GM10266 (cell line): ENCODE data around the gene ACOT12.

Experiments used
- DNase-seq: peaks from one replicate; pipeline ENCODE4 v3.0.0; 2012; ENCODE audit errors: extremely low spot score
- TF ChIP-seq, protein P1 (sequence below): IDR thresholded peaks from 2 replicates; pipeline ENCODE4 v1.5.1; 2012; ENCODE audit warnings: mild to moderate bottlenecking, low read depth; ENCODE audit not compliant: control insufficient read depth, insufficient read depth; ENCODE audit errors: missing control alignments

The ACOT12 gene

DNA sequence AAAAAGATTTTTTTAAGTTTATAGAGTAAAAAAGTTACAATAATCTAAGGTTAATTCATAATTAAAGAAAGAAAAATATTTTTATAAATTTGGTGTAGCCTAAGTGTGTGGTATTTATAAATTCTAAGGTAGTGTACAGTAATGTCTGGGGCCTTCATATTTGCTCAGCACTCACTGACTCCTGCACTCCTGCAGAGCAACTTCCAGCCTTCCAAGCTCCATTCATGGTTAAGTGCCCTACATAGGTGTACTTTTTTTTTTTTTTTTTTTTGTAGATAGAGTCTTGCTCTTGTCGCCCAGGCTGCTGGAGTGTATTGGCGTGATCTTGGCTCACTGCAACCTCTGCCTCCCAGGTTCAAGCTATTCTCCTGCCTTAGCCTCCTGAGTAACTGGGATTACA is 10.1 kb downstream of the ACOT12 start:
- DNase-seq = no peak
- TF ChIP-seq, protein P1, sequence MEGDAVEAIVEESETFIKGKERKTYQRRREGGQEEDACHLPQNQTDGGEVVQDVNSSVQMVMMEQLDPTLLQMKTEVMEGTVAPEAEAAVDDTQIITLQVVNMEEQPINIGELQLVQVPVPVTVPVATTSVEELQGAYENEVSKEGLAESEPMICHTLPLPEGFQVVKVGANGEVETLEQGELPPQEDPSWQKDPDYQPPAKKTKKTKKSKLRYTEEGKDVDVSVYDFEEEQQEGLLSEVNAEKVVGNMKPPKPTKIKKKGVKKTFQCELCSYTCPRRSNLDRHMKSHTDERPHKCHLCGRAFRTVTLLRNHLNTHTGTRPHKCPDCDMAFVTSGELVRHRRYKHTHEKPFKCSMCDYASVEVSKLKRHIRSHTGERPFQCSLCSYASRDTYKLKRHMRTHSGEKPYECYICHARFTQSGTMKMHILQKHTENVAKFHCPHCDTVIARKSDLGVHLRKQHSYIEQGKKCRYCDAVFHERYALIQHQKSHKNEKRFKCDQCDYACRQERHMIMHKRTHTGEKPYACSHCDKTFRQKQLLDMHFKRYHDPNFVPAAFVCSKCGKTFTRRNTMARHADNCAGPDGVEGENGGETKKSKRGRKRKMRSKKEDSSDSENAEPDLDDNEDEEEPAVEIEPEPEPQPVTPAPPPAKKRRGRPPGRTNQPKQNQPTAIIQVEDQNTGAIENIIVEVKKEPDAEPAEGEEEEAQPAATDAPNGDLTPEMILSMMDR = no peak

DNA sequence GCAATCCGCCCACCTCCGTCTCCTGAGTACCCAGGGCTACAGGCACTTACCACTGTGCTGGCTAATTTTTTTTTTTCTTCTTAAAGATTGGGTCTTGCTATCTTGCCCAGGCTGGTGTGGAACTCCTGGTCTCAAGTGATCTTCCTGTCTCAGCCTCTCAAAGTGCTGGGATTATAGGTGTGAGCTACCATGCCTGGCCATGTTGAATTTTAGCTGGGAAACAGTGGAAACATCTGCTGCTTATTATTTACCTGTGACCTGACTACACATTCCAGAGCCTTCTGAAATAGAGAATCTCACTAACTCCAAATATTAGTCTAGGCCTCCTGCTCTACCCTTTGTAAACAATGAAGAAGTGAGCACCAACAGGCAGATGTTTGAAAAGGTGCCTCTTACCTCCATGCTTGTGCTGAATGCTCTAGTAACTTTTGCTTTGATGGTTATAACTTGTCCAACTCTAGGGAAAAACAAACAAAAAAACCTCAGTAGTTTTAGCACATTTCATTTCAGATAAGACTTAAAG is 22.5 kb downstream of the ACOT12 start:
- DNase-seq = no peak
- TF ChIP-seq, protein P1 = no peak

DNA sequence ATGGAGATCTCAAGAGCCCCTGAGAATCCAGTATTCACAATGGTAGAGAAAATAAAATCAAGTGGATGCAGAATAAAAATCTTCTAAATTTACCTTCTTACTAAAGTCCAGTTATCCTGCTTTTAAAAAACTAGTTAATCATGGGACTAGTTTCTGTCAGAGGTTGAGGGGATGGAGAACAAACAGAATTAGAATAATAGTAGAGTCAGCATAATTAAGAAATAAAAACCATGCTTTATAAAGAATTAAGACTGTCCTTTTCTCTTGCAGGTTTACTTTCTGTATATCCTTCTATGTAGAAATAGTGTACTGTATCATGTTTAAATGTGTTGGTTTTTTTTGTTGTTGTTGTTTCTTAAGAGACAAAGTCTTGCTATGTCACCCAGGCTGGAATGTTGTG is 23.0 kb downstream of the ACOT12 start:
- TF ChIP-seq, protein P1 = no peak
- no peak for DNase-seq

DNA sequence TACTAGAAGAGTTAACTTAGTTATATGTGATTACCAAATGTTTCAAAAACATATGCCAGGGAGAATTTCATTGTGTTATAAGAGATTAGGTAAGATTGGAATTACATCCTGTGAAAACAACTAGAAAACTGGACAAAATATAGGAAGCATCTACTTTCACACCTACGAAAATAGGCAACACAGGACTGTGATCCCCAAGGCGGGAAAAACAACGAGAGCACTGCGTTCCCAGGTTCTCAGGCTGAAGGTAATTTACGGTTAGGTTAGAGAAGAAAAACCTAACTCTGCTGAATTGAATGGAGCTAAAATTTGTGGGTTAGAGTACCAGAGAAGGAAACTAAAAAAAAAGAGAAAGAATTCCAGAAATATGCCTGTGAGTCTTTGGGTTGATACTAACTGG is 28.4 kb downstream of the ACOT12 start:
- DNase-seq = no peak
- TF ChIP-seq, protein P1 = no peak

DNA sequence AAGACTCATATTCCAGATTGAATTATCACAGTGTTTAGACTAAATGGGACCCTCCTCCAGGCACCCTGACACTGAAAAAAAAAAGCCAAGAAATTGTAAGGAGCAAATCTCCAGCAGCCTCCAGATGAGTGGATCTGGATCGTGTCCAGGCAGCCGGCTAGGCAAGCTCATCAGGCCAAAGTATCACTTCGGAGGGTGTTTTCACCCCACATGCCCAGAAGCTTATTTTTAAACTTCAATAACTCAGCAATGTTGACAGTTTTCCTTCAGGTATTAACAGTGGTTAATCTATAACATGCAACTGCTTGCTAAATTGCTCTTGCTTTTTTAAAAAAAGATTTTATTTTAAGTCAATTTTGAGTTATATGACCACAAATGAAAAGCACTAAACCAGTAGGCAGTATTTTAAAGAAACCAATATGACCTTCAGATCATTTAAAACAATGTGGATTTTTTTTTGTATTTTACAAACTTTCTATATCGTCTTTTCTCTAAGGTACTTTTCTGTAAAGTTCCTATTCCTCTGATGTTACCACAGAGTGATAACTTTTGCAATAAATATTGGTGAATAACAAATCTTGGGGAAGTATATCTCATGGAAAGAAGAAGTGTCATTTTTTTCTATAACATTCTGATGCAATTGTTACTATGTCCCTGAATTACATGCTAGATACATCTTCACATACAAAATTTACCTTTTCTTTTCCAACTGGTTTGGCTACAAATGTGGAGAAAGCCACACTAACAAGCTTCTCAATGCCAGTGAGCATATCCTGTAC is 30.7 kb downstream of the ACOT12 start:
- TF ChIP-seq, protein P1 = no peak
- DNase-seq = no peak

DNA sequence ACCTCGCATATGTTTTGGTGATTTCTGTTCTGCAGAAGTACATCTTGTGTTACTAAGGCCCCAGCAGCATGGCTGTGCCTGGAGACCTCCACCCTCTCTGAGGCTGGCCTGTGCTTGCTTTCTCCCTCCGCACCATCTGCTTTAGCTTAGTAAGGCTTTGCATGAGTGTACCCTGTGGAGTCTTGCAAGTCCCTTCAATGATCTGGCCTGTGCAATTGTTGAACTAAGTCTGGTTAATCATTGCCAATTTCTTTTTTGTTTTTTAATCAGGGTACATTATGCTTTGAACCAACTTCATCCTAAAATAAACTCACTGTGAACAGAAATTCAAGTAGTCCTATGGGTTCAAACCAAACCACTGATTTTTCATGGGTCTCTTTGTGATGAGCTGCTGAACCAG is 32.3 kb downstream of the ACOT12 start:
- DNase-seq = no peak

DNA sequence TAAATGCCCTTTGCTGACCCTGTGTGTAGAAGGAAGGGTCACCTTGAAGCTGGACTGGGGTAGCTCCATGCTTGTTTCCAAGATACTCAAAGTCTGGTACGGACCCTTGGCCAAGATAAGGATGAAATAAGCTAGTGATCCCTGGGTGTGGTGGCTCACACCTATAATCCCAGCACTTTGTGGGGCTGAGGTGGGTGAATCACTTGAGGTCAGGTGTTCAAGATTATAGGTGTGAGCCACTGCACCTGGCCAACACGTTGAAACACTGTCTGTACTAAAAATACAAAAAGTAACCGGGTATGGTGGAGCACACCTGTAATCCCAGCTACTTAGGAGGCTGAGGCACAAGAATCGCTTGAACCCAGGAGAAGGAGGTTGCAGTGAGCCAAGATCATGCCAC is 33.3 kb downstream of the ACOT12 start:
- TF ChIP-seq, protein P1 = no peak
- DNase-seq = no peak

More for the DNA sequence above, 32.3 kb downstream of the ACOT12 start:
- TF ChIP-seq, protein P1 = no peak
